GM21786 (cell line): ENCODE results near the gene STK17A.

Experiments used
- ATAC-seq: cut with Tn5 transposase; IDR thresholded peaks from one replicate; pipeline ENCODE4 v1.9.1; 2021; ENCODE audit not compliant: unreplicated experiment

STK17A gene

DNA sequence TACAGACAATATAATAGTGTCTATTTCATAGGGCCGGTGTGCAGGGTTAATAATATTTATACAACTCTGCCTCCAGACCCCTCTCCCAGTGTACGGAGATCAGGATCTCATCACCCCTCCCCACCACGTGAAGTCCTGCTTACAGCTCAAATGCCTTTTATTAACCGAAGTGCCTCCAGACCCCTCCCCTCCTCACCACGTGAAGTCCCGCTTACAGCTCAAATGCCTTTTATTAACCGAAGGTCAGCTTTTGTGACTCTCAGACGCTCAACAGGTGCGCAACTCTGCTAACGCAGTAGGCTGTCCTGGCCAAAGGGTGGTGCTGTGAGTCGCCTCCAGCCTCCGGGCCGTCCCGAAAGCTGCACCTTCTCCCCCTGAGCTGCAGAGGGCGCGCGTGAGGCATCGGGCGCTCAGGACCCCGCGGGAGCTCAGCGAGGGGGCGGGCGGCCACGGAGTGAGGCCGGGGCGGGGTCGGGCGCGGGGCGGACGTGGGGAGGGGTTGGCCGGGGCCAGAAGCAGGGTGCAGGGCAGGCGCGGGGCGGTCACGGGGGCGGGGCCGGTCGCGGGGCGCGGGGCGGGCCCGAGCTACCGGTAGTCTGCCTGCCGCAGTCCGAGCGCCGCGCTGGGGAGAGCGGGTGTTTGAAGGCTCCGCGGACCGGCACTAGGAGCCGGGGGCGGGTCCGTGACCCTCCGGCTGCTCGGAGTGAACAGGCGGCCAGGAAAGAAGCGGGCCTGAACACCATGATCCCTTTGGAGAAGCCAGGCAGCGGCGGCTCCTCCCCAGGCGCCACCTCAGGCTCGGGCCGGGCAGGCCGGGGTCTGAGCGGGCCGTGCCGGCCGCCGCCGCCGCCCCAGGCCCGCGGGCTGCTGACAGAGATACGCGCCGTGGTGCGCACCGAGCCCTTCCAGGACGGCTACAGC lies at the start of gene STK17A:
Gene STK17A, plus strand, starts transcription at position 606 of the 921 bp plus-strand sequence. Its CDS starts 136 bp downstream, at position 742.
- peak; percentile 61 for ATAC-seq

DNA sequence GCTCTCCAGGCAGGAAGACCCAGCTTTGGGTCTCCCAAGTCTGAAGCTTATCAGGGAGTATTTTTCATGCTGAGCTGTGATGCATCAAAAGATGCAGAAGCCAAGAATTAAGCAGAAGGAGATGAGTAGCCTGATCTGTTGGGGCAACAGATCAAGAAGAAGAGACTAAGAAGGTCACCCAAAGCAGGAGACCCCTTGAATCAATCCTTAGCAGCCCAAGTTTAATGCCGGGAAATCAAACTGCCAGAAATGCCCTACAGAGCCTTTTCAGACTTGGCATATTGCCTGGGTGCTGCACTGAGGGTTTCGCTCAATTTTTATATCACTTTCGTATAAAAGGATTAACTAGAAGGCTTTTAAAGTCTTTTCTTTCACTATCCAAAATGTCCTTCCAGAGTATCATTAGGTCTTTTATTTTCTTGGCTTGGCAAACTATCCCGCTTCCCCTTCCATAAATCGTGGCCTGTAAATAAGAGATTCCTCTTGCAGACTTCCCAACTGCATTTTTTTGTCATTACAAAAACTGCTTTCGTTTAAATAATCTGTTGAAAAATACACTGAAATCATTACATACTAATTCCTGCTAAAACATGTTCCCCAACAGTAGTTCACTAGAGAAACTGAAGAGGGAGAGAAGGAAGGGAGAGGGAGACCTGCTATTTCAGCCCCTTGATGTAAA lies 49.0 kb upstream of the STK17A start:
- no peak for ATAC-seq

DNA sequence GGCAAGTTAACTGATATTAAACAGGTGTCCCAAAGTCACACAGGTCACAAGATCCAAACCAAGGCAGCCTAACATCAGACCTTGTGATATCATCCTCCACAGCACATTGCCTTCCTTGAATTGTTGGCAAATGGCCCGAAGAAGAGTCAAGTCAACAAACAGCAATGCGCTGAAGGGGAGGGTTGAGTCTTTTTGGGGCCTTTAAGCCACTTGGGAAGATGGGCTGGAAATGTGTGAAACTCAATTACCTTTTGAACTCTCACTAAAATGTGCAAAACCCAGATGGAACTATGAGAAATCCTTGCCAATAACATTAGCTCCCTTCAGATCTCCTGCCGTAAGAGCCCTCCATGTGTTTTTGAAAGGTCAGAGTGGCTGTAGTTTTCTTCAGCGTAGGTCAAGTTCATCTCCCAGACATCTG lies 47.9 kb upstream of the STK17A start:
- no peak for ATAC-seq

DNA sequence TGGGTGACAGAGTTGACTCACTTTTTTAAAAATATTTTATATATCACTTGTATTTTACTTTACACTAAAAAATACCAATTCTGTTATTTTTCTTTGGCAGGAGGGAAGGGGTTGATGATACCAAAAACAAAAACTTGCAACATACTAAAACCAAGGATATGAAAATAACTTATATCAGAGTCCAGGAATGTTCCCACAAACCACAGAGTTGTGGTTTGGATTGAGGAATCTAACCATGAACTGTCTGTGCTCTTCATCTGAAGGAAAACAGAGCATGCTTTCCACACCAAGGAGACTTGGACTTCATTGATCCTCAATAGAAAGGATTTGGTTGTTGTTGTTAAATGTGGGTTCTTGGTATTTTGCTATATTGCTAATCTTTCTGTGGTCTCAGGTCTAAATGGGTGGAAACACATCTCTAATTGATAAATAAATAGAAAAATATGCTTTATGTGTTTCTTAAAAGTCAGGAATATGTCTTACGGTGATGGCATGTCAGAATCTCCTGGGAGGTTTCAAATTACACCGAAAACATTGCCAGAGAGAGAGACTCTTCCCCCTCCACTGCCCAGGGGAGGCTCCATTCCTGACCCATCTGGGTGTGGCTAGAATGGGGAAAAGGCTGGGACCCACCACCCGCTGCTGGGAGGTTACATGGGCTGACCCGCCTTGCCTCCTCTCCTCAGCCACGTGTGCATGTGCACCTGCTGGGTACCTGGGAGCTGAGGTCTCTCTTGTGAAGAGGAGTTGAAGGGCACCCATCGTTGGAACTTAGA lies 46.9 kb upstream of the STK17A start:
- no peak for ATAC-seq

DNA sequence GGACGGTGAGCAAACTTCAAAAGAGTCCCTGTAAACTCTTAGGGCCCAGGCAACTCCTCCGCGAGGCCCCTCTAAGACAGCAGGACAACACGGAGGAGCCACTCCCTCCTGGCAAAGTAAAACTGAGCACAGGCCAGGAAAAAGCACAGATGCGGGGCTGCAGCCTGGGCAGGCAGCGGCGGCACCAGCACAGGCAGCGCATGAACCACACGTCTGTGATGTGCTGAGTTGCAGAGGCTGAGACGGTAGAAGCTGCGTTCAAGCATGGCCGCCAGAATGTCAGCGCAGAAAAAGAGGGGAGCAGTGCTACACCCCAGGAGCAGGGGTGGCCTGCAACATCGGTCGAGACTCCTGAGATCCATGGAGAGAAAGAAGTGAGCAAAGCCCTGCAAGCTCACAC lies 46.1 kb upstream of the STK17A start:
- ATAC-seq, result no peak

DNA sequence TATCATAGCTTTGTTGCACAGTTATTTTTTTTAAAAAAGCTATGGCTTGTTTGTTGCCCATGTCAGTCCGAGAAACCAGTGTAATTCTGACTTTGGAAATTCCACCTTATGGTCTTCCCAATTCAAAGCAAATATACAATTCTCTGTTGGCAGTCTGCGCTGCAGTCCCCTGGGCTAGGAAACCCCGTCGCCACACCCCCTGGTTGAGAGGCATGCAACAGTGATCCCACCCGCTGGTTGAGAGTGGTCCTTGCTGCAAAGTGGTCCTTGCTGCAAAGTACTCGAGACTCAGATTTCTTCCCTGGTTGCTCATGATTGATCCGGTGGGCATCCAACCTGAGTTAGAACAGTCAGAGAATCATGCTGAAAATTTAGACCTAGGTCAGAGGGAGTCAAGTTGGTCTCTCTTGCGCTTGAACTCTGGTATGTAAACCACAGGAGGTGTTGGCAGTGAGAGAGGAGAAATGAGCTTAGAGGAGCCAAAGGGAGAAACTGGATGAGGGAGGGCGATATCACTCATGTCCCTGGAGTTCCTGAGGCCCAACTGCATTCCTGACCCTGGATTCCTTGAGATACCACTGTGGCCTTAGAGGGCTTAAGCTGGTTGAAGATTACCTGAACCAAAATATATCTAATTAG lies 45.0 kb upstream of the STK17A start:
- ATAC-seq, result no peak

DNA sequence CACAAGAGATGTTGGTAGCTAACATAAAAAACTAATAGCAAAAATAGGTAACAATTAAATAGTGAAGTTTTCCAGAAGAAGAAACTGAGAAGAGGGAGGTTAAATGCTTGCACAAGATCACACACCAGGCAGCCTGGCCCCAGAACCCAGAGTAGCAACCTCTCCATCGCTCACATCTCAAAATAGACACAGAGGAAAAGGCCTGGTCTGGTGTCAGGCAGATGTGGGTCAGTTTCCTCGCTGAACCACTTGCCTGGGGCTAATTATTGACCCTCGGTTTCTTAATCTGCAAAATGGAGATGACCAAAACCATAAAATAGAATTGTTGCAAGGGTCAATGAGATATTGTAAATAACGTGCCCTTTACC lies 44.5 kb upstream of the STK17A start:
- no peak for ATAC-seq

DNA sequence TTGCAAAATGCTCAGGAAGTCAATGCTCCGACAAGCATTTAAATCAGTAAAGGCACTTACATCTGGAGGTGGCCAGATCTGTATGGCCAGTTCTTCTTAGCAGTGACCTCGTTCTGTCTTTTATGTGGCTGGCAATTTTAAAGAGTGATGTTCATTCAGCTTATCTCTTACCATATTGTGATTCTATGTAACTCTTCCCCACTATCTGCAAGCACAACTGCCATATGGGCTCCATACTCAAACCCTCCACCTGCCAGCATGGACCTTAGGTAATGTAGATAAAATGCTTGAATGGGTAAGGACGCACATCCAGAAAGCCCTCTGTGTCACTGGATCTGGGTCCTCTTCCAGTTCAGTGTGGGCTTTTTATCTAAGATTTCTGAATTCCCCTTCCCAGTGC lies 42.4 kb upstream of the STK17A start:
- ATAC-seq, result no peak

DNA sequence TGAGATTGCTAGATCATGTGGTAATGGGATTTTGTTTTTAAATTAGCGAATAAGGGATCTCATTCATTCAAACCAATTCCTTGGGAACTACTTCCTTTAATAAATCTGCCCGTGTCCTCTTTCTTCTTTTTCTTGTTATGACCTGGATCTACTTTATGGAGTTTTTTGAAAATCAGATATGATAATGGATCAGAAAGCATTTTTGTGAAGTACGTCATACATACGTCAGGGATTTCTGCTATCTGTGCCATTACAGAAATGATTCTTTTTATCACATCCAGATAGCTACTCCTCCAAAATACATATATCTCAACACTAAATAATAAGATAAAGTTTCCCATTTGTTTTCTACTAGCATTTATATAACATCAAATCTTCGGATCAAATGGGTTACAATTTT lies 40.2 kb upstream of the STK17A start:
- no peak for ATAC-seq

DNA sequence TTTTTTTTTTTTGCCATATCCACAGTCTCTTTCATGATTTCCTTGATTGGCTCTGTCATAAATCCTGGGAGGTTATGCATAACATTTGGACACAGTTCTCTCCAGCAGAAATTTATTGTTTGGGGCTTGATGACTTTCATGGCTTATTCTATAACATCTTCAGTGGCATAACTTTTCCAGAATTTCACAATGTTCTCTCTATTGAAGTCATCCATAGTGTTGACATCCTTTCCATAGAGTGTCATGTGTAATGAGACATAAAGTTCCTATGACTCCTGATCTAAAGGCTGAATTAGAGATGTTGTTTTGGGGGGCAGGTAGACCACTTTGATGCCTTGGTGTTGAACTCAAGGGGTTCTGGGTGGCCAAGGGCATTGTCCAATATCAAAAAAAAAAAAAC lies 36.7 kb upstream of the STK17A start:
- no peak for ATAC-seq

DNA sequence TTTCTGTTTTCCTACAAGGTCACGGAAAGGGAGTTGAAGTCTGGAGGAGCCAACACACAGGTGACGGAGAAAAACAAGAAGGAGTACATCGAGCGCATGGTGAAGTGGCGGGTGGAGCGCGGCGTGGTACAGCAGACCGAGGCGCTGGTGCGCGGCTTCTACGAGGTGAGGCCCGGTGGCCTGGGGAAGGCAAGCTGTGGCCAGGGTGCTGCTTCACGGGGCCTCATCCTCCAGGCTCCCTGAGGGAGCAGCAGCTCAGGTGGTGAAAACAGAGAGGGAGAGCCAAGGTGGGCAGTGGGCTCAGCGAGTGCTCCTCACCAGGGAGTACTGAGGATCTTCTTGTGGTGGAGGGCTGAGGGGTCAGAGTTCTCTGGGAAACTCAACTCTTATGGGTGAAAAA lies 32.5 kb upstream of the STK17A start:
- no peak for ATAC-seq

DNA sequence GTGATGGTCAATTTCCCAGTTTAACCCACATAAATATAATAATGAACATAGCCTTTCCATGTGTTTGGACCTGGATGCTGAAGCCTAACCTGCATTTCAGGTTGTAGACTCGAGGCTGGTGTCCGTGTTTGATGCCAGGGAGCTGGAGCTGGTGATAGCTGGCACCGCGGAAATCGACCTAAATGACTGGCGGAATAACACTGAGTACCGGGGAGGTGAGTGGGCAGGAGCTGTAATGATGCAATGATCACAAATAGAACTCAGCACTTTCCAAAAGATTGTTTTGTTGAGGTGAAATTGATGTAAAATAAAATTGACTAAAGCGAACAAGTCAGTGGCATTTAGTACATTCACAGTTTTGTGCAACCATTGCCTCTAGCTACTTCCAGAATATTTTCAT lies 30.8 kb upstream of the STK17A start:
- no peak for ATAC-seq

DNA sequence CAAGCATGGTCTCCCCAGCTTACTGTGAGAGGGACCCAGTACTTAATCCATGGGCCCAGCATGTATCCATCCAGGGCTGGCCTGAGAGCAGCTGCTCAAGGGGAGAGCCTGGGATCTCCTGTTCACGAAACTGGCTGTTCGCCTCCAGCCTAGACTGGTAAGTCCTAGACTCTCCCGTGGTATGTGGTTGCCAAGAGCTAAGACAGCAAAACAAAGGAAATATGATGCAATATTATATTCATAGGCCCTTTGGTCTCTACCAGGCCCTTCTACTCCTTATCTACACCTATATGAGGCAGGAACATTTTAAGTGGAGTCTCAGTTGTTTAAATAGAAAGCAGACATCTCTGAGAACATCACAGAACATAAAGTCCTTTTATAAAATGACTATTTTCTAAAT lies 28.9 kb upstream of the STK17A start:
- ATAC-seq, result no peak

DNA sequence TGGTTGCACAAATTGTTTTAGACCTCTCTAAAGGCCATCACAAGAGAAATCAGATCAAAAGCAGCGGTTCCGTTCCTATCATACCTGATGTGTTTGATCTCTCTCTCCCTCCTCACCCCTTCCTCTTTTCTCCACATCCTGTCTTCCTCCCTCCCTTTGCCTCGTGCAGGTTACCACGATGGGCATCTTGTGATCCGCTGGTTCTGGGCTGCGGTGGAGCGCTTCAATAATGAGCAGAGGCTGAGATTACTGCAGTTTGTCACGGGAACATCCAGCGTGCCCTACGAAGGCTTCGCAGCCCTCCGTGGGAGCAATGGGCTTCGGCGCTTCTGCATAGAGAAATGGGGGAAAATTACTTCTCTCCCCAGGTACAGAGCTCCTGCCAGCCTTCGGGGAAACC lies 28.5 kb upstream of the STK17A start:
- ATAC-seq, result no peak

DNA sequence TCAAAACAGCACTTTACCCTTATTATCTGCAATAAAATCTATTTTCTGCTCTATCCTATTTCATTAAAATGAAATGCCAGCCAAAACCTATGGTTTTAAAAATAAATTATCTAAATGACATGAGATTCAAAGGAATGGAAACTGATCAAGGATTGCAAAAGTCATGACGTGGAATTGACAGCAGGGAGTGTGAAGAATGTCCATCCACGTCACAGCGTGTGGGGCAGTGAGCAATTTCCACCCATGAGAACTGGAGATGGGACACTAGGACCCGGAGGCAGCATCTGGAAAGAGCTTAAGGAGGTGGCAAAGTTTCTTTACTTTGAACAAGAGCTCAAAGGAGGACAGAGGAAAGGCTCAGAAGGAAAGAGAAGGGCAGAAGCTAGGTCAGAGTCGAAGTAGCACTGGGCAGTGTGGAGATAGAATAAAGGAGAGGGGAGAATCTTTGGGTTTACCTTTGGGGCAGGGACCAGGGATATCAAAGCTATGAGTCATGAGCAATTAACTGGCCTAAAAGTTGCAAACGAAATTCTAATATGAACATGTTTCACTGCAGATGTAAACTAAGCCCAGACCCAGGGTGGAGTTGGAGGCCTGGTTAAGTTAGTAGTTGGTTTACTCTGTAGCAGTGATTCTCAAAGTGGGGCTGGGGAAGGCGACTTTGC lies 24.9 kb upstream of the STK17A start:
- ATAC-seq, result no peak

DNA sequence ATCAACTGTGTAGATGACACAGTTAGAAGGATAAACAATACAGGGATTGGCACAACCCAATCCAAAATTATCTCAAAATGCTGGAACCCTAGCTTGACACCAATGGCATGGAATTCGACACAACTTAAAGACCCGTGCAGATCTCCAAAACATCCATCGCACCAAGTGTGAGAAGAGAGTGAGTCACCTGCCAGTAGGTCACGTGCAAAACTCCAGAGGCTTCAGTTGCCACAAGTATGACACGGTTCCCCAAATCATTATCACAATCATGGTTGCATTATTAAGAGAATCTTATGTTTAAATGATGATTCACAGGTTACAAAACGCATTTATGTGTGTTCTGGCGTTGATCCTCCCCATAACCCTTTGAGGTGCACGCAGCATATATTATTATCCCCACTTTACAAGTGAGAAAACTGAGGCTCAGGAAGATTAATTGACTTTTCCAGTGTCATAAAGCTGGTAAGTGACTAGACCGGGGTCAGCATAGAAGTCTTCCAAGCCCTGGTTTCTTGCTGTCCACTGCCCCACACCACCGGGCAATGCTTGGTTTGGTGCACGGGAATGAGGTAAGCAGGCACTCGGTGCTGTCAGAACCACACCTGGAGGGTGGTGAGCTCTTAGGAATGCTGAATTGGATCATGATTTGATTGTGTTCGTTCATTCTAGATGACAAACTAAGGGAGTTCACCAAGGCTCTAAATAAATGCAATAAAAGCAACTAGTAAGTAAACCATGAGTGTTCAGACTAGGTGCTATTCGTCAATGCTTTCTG lies 23.6 kb upstream of the STK17A start:
- no peak for ATAC-seq

DNA sequence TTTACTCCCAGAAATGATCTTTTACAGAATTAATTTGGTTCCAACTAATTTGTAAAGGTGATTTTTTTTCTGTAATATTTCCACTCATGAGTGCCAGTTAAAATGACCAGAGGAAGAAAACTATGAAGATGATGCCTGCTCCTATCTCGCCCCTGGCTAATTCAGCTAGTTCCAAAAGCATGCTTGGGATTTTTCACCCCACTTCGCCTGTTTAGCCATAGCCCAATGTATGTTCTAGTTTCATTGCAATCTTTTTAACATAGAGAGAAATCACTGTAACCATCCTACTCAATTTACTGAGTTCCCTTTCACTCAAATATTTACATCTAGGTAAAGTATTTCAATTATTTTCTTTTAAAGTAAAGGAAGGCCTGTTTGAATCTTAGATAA lies 23.0 kb upstream of the STK17A start:
- ATAC-seq, result no peak

DNA sequence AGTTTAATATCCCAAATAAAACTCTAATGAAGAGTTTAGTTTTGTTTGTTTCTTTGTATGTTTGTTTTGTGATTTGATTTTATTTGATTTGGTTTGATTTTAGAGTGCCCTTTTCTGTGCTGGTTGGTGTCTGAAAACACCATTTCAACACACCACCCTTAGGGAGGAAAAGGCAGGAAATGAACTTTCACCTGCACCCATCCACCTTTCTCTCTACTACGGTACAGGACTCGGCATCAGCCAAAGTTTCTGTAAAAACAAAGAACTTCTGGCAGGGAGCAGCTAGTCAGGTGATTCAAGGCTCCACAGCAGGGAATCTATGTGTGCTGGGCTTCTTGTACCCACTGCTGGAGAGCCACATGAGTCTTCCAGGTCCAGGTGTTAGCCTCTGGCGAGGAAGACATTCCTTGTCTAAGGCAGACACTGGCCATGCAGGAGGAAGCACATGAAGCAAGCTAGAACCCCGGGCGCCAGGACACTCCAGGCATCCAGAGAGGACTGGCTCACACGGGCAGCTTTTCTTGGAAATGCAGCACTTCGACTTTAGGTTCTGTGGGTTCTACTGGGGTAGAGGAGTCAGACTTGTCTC lies 22.1 kb upstream of the STK17A start:
- ATAC-seq, result no peak

DNA sequence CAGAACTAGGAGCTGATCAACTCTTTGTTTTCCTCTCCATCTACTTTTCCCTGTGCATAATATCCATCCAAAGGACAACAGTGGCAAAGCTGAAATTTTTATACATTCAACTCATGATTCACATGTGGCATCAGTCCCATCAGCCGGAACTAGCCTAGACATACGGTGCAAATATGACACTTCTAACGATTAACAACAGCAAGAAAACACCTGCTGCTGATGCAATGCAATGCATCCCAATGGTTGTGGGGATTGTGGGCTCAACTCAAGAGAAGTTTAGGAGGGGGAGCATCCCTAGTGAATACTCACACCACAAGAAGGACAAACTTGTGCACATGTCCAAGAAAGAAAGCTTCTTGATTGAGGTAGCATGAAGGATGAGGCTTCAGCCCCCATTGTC lies 20.5 kb upstream of the STK17A start:
- ATAC-seq, result no peak

DNA sequence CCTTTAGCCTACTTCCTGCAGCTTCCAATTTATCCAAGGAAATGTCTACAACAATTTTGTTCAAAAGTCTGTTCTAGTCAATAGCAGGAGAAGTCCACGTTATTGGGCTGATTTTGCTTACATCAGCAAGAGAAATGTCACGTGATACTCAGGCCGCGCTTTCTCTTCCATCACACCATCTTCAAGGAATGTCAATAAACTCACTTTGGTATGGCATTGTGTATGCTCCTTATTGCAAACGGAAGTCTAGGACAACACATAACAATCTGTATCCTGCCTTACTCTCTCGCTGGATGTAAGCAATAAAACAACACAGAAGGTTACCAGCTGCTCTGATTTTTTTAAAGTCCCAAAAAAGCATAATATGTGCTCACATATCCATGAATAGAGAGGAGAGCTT lies 17.1 kb upstream of the STK17A start:
- no peak for ATAC-seq
